Measurements from ENCODE around the gene C4orf51. TPM values are rescaled to one million over a fixed set of nuclear protein-coding genes. Genes with fewer than 3 reads are reported as not detected.

C4orf51 gene
- total RNA-seq, 2 donors from 2014 or later: not detected

DNA sequence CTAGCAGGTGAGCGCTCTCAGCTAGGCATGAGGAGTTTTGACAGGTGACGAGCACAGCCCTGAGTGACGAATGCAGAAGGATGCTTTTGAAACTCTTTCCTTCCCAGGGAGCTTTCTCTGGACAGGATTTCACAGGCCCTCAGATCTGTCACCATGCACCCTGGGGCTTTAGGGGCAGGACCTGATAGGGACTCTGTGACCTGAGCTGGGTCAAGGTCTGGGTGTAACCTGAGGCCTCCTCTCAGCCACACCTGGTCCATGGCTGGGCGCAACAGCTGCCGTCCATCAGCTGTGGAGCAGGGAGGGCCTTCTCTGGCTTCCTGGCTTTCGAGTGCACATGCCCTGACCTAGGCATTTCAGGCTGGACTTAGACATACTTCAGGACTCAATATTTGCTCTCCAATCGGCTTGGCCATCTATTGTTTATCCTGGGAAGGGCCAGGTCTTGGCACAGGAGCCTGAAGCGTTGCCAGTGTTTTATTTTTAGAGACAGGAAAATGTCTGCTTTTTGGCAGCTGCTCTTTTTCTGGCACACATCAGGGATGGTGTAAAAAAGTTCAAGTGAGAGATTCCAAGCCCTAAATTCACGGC is 56.4 kb downstream of the C4orf51 start:
- H3K27me3 Mint-ChIP-seq: no peaks in the 10 kb centered on the region
- no peak for ATAC-seq
- H3K4me1 Mint-ChIP-seq: peaks cover 19% of the 10 kb centered on the region
- no peaks in the 10 kb centered on the region for H3K9me3 ChIP-seq (ENCODE audit: control insufficient read depth, low read length, poor library complexity, severe bottlenecking)
- H3K27ac Mint-ChIP-seq: no peak overlapping the region
- no peaks in the 10 kb centered on the region for H3K36me3 Mint-ChIP-seq (ENCODE audit: low read depth)
- no peak for DNase-seq
- no peak overlapping the region for H3K4me3 Mint-ChIP-seq

DNA sequence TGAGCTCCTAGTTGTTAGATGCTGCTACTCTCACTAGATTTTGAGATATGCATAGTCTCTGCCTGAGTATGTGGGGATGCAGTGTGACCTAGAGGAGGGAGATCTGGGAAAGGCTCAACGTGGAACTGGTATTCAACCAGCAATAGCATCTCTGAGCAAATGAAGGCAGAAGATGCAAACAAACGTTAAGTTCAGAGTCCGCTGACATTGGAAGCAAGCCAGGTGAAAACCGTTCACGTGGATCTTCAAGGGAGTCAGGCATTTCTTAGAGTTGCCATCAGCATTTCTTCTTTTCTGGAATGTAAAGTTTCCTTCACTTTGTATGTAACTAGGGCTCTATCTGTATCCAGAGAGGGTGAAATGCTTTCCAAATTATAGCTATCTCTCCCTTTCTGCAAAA is 59.9 kb downstream of the C4orf51 start:
- ATAC-seq (no peak), DNase-seq (no peak)
- Mint-ChIP-seq H3K4me3 (no peak overlapping the region), H3K4me1 (peaks cover 5% of the 10 kb centered on the region), H3K27ac (no peak overlapping the region), H3K27me3 (no peaks in the 10 kb centered on the region), H3K36me3 (ENCODE audit: low read depth) (no peaks in the 10 kb centered on the region)
- no peaks in the 10 kb centered on the region for H3K9me3 ChIP-seq (ENCODE audit: control insufficient read depth, low read length, poor library complexity, severe bottlenecking)

DNA sequence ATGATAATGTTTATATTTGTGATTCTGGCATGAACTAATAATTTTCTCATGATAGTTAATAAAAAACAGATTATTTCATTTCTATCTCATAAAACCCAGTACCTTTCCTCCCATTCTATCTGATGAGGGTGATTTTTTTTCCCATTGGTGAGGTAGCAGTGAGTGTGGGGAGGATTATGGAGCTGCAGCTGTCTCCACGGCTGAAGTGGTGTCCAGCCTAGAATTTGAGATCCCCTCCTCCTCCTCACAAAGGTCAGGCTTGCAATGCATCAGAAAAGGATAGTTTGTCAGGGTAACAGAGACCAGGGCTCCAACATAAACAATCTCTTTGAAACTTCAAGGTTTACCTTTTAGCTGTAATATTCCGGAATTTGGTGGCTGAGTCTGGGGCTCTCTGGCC is 60.9 kb downstream of the C4orf51 start:
- H3K4me3 Mint-ChIP-seq: no peak overlapping the region
- peaks cover 4% of the 10 kb centered on the region for H3K4me1 Mint-ChIP-seq
- ATAC-seq (no peak), DNase-seq (no peak)
- peaks cover 5% of the 10 kb centered on the region for H3K27me3 Mint-ChIP-seq
- H3K27ac Mint-ChIP-seq: no peak overlapping the region
- H3K9me3 ChIP-seq (ENCODE audit: control insufficient read depth, low read length, poor library complexity, severe bottlenecking): no peaks in the 10 kb centered on the region
- no peaks in the 10 kb centered on the region for H3K36me3 Mint-ChIP-seq (ENCODE audit: low read depth)

DNA sequence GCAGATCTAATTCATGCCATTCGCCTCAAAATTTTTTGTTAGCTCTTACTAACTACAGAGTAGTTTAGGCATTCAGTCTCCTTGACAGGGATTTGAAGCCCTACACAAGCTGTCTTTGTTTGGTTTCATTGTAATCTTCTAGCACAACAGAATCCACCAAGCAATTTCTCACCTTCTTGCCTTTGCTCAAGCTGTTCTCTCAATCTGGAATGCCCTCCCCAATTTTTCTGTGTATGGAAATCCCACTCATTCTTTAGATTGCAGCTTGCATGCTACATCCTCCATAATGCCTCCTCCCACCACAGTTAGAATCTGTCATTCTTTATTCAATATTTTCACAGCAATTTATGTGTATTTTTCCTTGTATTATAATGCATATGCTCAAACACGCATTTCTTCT is 63.7 kb downstream of the C4orf51 start:
- Mint-ChIP-seq H3K4me3 (no peak overlapping the region), H3K27ac (no peak overlapping the region), H3K36me3 (ENCODE audit: low read depth) (no peaks in the 10 kb centered on the region), H3K4me1 (no peaks in the 10 kb centered on the region), H3K27me3 (peaks cover 15% of the 10 kb centered on the region)
- no peaks in the 10 kb centered on the region for H3K9me3 ChIP-seq (ENCODE audit: control insufficient read depth, low read length, poor library complexity, severe bottlenecking)
- no peak for DNase-seq
- no peak for ATAC-seq

DNA sequence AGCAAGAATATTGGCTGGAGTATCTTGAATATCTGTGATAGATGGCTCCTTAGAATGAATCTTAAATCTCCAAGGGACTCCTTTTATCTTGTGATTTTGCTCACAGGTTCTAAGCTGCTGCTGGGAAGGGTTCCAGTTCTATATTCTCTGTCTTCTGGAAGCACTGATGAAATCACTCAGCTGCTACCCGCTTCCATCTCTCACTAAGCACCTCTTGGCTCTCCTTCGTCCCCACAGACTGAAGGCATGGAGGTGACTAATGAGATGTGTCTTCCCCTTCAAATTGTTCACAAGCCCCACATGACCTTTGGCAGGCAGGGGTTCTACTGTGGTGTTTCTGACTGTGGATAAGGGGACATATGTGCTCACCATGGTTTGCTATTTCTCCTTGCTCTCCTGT is 75.9 kb downstream of the C4orf51 start:
- Mint-ChIP-seq H3K4me3 (no peak overlapping the region), H3K4me1 (no peaks in the 10 kb centered on the region), H3K27ac (no peak overlapping the region), H3K27me3 (peaks cover 8% of the 10 kb centered on the region), H3K36me3 (ENCODE audit: low read depth) (peaks cover 5% of the 10 kb centered on the region)
- H3K9me3 ChIP-seq (ENCODE audit: control insufficient read depth, low read length, poor library complexity, severe bottlenecking): no peaks in the 10 kb centered on the region
- DNase-seq (no peak), ATAC-seq (no peak)

DNA sequence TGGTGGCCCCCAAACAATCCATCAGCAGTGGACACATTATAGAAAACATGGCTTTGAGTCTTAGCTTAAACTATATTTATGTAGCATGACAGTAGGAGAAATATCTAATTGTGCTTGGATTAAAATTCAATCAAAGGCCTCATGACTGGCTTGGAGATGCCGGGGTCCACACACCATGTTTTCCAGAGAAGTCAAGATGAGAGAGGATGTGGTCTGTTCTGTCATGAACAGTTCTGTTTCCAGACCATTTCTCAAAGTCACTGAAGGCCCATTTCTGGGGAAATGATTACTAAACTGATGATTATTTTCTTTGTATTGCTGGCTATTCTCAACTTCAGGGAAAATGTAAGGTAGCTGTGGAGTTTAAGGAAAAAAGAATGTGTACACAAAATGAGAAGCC is 76.3 kb downstream of the C4orf51 start:
- no peak overlapping the region for H3K4me3 Mint-ChIP-seq
- H3K36me3 Mint-ChIP-seq (ENCODE audit: low read depth): peaks cover 6% of the 10 kb centered on the region
- H3K27me3 Mint-ChIP-seq: peaks cover 8% of the 10 kb centered on the region
- no peaks in the 10 kb centered on the region for H3K9me3 ChIP-seq (ENCODE audit: control insufficient read depth, low read length, poor library complexity, severe bottlenecking)
- ATAC-seq (no peak), DNase-seq (no peak)
- no peaks in the 10 kb centered on the region for H3K4me1 Mint-ChIP-seq
- H3K27ac Mint-ChIP-seq: no peak overlapping the region

DNA sequence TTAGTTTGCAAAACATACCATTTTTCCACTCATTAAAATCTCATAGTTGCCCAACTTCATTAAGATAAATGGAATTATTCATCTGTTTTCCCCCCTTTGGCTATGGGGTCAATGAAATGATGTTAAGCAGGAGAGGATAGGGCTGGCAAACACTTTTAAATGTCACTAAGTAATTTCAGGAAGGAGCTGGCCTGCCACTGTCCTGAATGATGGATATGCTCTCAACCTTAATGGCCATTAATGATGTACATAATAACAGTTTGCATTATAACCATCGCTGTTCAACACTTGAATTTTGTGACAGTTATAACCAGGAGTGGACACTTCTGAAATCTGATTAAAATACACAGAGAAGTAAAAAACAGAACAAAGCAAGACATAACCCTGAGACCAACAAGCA is 77.2 kb downstream of the C4orf51 start:
- DNase-seq: no peak
- H3K9me3 ChIP-seq (ENCODE audit: control insufficient read depth, low read length, poor library complexity, severe bottlenecking): no peaks in the 10 kb centered on the region
- ATAC-seq: no peak
- Mint-ChIP-seq H3K27me3 (no peaks in the 10 kb centered on the region), H3K4me1 (no peaks in the 10 kb centered on the region), H3K36me3 (ENCODE audit: low read depth) (peaks cover 4% of the 10 kb centered on the region), H3K27ac (no peak overlapping the region), H3K4me3 (no peak overlapping the region)

DNA sequence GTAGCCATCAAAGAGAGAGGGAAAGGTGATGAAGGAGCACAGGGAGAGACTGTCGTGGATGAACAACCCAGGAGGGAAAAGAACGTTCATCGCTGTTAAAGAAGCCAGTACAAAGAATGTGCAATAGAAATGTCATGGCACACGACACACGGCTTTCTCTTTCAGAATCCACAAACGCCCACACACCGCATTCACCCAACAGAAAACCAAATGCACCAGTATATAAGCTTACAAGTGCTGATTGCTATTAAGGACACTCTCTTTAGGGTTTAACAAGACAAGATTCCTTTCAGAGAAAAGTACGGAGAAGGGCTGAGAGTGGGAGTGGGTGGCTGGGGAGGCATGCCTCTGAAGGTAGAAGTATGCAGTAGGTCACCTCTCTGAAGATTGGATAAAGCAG is 80.2 kb downstream of the C4orf51 start:
- Mint-ChIP-seq H3K27ac (no peak overlapping the region), H3K4me3 (no peak overlapping the region), H3K4me1 (peaks cover 3% of the 10 kb centered on the region), H3K27me3 (no peaks in the 10 kb centered on the region), H3K36me3 (ENCODE audit: low read depth) (peaks cover 13% of the 10 kb centered on the region)
- no peaks in the 10 kb centered on the region for H3K9me3 ChIP-seq (ENCODE audit: control insufficient read depth, low read length, poor library complexity, severe bottlenecking)
- no peak for DNase-seq
- no peak for ATAC-seq

DNA sequence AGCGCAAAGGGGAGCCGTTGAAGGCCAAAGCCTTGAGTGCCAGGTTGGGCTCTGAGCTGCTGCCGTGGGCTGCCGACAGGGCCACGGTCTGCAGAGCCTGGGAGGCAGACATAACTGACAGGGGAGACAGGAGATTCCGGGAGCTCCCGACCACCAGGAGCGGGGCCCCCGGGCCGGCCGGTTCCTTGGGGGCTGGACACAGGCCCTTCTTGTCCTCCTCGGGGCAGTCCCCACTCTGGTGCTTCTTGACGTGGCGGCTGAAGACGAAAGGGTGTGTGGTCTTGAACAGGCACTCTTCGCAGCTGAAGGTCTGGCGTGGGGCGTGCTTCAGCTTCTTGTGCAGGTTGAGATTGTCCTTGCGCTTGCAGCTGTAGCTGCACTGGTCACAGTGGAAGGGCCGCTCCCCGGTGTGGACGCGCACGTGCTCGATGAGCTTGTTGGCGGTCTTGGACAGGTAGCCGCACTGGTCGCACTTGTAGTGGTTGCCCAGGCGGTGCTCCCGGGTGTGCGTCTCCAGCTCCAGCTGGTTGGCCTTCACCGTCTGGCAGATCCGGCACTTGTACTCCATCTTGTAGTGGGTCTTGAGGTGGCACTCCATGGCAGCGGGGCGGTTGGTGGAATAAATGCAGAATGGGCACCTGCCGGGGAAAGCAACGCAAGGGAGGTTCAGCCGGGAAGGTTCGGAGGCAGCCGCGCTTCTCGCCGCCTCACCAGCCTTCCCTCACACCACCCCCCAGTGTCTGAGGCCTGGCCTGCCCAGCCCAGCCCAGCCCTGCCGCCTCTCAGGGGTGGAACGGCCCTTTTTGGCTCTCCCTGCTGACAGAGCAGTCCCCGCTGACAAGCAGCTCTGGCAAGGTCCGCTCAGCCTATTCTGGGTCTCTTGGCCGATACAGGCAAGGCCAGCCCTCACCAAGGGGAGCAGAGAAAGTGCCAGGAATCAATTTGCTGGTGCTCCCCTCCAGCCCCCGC is 81.3 kb downstream of the C4orf51 start:
- no peaks in the 10 kb centered on the region for H3K9me3 ChIP-seq (ENCODE audit: control insufficient read depth, low read length, poor library complexity, severe bottlenecking)
- ATAC-seq: no peak
- H3K27ac Mint-ChIP-seq: no peak overlapping the region
- DNase-seq: no peak
- H3K27me3 Mint-ChIP-seq: no peaks in the 10 kb centered on the region
- H3K4me1 Mint-ChIP-seq: peaks cover 3% of the 10 kb centered on the region
- H3K4me3 Mint-ChIP-seq: no peak overlapping the region
- H3K36me3 Mint-ChIP-seq (ENCODE audit: low read depth): peaks cover 13% of the 10 kb centered on the region

DNA sequence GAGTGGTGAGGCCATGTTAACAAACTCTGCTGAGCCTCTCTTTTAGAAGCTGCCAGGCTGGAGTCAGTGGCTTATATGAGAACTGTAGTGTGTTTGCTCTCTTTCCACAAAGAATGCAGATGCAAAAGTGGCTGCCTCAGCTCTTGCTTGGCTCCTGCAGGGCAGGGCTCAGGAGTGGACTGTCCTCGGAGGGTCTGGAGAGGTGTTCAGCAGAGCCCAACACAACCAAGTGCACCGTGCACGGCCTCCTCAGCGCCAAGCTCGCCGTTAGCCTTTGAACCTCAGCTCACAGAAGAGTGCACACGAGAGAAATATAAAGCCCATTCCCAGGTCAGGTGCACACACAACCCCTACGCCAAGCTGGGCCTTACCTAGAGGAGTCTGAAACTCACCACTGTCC is 82.8 kb downstream of the C4orf51 start:
- no peak overlapping the region for H3K27ac Mint-ChIP-seq
- no peaks in the 10 kb centered on the region for H3K27me3 Mint-ChIP-seq
- peaks cover 15% of the 10 kb centered on the region for H3K36me3 Mint-ChIP-seq (ENCODE audit: low read depth)
- DNase-seq (no peak), ATAC-seq (no peak)
- peaks cover 3% of the 10 kb centered on the region for H3K4me1 Mint-ChIP-seq
- H3K9me3 ChIP-seq (ENCODE audit: control insufficient read depth, low read length, poor library complexity, severe bottlenecking): no peaks in the 10 kb centered on the region
- H3K4me3 Mint-ChIP-seq: no peak overlapping the region

DNA sequence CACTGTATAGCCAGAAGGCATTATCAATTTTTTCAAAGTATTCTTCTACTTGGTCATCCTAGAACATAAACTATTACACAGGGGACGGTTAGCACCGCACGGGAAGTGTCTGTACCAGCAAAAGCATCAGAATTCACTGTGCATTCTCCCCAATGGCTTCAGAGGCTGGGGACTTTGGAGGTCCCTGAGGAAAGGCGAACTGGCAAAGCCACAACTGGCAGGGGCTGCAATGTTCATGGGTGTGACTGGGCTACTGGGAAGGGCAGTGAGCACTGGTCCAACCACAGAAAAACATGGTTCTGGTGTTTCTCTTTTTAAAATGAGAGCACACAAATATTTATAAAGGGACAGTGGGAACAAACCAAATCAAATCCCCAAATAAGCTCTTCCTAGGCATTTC is 83.5 kb downstream of the C4orf51 start:
- ATAC-seq (no peak), DNase-seq (no peak)
- Mint-ChIP-seq H3K4me1 (peaks cover 3% of the 10 kb centered on the region), H3K36me3 (ENCODE audit: low read depth) (peaks cover 15% of the 10 kb centered on the region), H3K4me3 (no peak overlapping the region), H3K27me3 (no peaks in the 10 kb centered on the region), H3K27ac (no peak overlapping the region)
- no peaks in the 10 kb centered on the region for H3K9me3 ChIP-seq (ENCODE audit: control insufficient read depth, low read length, poor library complexity, severe bottlenecking)

DNA sequence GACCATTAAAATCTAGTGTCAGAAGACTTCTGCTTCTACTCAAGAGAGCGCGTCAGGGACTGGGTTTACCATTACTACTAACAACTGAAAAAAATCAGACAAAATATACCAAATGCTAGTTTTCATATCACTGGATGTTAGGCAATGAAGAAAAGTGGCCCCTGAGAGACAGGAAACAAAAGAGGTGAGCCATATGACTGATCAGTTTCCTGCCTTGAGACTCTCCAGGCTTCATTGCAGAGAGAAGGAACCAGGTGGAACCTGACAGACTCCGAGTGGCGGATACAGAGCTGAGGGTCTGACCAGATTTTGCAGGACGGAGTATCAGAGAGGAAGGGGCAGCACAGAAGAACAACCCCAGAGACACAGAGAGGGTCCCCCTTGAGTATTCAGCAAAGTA is 86.3 kb downstream of the C4orf51 start:
- no peak overlapping the region for H3K27ac Mint-ChIP-seq
- DNase-seq (no peak), ATAC-seq (no peak)

DNA sequence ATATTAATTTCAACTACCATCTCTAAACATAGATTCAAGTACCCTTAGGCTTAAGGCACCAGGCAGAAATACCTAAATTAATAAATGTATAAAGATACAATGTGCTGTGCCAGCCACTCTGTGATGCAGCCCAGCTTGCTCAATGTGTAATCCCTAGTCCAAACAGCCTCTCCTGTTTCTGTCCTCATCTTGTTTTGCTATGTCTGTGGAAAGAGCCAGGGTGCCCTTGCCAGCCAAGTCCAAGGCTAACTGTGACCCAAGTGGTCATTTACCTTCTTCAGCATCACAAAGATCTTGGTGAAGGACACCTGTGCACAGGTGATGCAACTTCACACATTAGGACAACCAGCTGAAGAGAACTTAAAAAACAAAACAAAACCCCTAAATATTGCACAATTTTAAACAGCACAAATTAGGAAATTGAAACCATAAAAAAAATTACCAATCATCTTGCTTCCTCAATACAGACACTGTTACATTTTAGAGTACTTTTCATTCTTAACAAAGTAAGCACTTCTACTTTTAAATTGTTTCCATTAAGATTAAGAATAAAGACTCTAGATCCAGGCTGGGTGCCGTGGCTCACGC is 89.6 kb downstream of the C4orf51 start:
- H3K9me3 ChIP-seq (ENCODE audit: control insufficient read depth, low read length, poor library complexity, severe bottlenecking): no peaks in the 10 kb centered on the region
- ATAC-seq: no peak
- H3K27ac Mint-ChIP-seq: no peak overlapping the region
- no peaks in the 10 kb centered on the region for H3K27me3 Mint-ChIP-seq
- peaks cover 17% of the 10 kb centered on the region for H3K36me3 Mint-ChIP-seq (ENCODE audit: low read depth)
- DNase-seq: no peak
- no peak overlapping the region for H3K4me3 Mint-ChIP-seq
- peaks cover 3% of the 10 kb centered on the region for H3K4me1 Mint-ChIP-seq

More for the DNA sequence above, 86.3 kb downstream of the C4orf51 start:
- Mint-ChIP-seq H3K27me3 (no peaks in the 10 kb centered on the region), H3K4me3 (no peak overlapping the region), H3K36me3 (ENCODE audit: low read depth) (peaks cover 11% of the 10 kb centered on the region), H3K4me1 (peaks cover 3% of the 10 kb centered on the region)
- H3K9me3 ChIP-seq (ENCODE audit: control insufficient read depth, low read length, poor library complexity, severe bottlenecking): no peaks in the 10 kb centered on the region
